Ishikawa (cell line): Measurements from ENCODE around the gene ZNF532.

ENCODE experiments used
- CEBPB ChIP-seq: IDR thresholded peaks from 2 replicates; pipeline ENCODE4 v1.6.1; 2012
- CREB1 ChIP-seq: IDR thresholded peaks from 2 replicates; pipeline ENCODE4 v1.6.1; 2012; ENCODE audit warnings: low read depth
- EGR1 ChIP-seq: IDR thresholded peaks from 2 replicates; pipeline ENCODE4 v1.6.1; 2012
- EP300 ChIP-seq: IDR thresholded peaks from 2 replicates; pipeline ENCODE4 v1.6.1; 2012; ENCODE audit warnings: borderline replicate concordance
- FOXM1 ChIP-seq: IDR thresholded peaks from 2 replicates; pipeline ENCODE4 v1.6.1; 2012; ENCODE audit warnings: low read depth, borderline replicate concordance
- MAX ChIP-seq: IDR thresholded peaks from 2 replicates; pipeline ENCODE4 v1.6.1; 2012
- NFIC ChIP-seq: IDR thresholded peaks from 2 replicates; pipeline ENCODE4 v1.6.1; 2012
- RAD21 ChIP-seq: IDR thresholded peaks from 2 replicates; pipeline ENCODE4 v1.6.1; 2012; ENCODE audit warnings: low read depth
- REST ChIP-seq: IDR thresholded peaks from 2 replicates; pipeline ENCODE4 v1.6.1; 2012; ENCODE audit warnings: low read depth, mild to moderate bottlenecking
- TAF1 ChIP-seq: IDR thresholded peaks from 2 replicates; pipeline ENCODE4 v1.6.1; 2012; ENCODE audit warnings: low read depth, mild to moderate bottlenecking
- TCF12 ChIP-seq: IDR thresholded peaks from 2 replicates; pipeline ENCODE4 v1.6.1; 2012; ENCODE audit warnings: low read depth
- TEAD4 ChIP-seq: IDR thresholded peaks from 2 replicates; pipeline ENCODE4 v1.6.1; 2012
- USF1 ChIP-seq: IDR thresholded peaks from 2 replicates; pipeline ENCODE4 v1.6.1; 2012
- YY1 ChIP-seq: IDR thresholded peaks from 2 replicates; pipeline ENCODE4 v1.6.1; 2012; ENCODE audit warnings: low read depth
- ZBTB7A ChIP-seq: IDR thresholded peaks from 2 replicates; pipeline ENCODE4 v1.6.1; 2012; ENCODE audit warnings: low read depth

The ZNF532 gene

GRCh38 chr18:59005262-59005661 lies 140.6 kb downstream of the ZNF532 start:
- TF ChIP-seq TEAD4 (no peak), REST (no peak), YY1 (no peak), CEBPB (no peak), USF1 (no peak), ZBTB7A (no peak), FOXM1 (no peak), TCF12 (no peak), EGR1 (no peak), RAD21 (no peak)

- TF ChIP-seq YY1, result no peak
- TF ChIP-seq FOXM1, result no peak
- TF ChIP-seq MAX, result no peak
- no peak for TF ChIP-seq EGR1
- TF ChIP-seq EP300, result no peak
These were observed 141.9 kb downstream of the ZNF532 start for GRCh38 chr18:59006461-59007067.

- TF ChIP-seq TAF1, result no peak
- TF ChIP-seq EGR1, result peak; percentile 35; the same call in 1 of the 2 replicates
These were observed 143.8 kb downstream of the ZNF532 start for GRCh38 chr18:59008302-59008974.

GRCh38 chr18:59009846-59010245 lies 145.2 kb downstream of the ZNF532 start:
- TF ChIP-seq NFIC, result no peak

GRCh38 chr18:59011289-59011688 lies 146.6 kb downstream of the ZNF532 start:
- TF ChIP-seq MAX, result no peak
- TF ChIP-seq TEAD4, result no peak
- TF ChIP-seq YY1, result no peak
- no peak for TF ChIP-seq EGR1
- TF ChIP-seq FOXM1, result no peak
- TF ChIP-seq TAF1, result no peak
- TF ChIP-seq ZBTB7A, result no peak
- no peak for TF ChIP-seq REST
- TF ChIP-seq NFIC, result no peak
- TF ChIP-seq EP300, result no peak
- no peak for TF ChIP-seq CEBPB
- TF ChIP-seq TCF12, result no peak
- TF ChIP-seq RAD21, result no peak

GRCh38 chr18:59011786-59012185 lies 147.1 kb downstream of the ZNF532 start:
- TF ChIP-seq YY1, result no peak
- TF ChIP-seq REST, result no peak
- TF ChIP-seq CREB1, result no peak
- no peak for TF ChIP-seq EP300
- no peak for TF ChIP-seq ZBTB7A
- no peak for TF ChIP-seq FOXM1
- TF ChIP-seq TAF1, result no peak
- TF ChIP-seq RAD21, result no peak
- TF ChIP-seq TEAD4, result no peak
- no peak for TF ChIP-seq CEBPB
- TF ChIP-seq USF1, result no peak
